HepG2 (cell line): ENCODE results near the gene SGMS1. TPM values are rescaled to one million over a fixed set of nuclear protein-coding genes. Genes with fewer than 3 reads are reported as not detected.
A peak's percentile ranks its signal among the peaks of the same experiment; 100 is the strongest.

Experiments used
- ATAC-seq: fragments of 200-7000 bp; cut with Tn5 transposase; 3 replicates; pipeline ENCODE4 v1.9.1; 2020; ENCODE audit warnings: mild to moderate bottlenecking, moderate library complexity
- BruUV-seq: library from RNA; stranded (reverse); fragments of 400-500 nt; replicated peaks from 2 replicates; lab custom pipeline; 2021; lab: Mats Ljungman, UMichigan
- CTCF ChIA-PET: fragments of 300-600 bp; formaldehyde crosslinking; extraction: SDS; loops from one replicate; lab custom pipeline; 2021; ENCODE audit warnings: low total read pairs, inconsistent platforms, low intra/inter-chr PET ratio; lab: Yijun Ruan, JAX
- POLR2A ChIA-PET: fragments of 350-600 bp; sonication (Branson Sonifier 250); formaldehyde crosslinking; loops from one replicate; lab custom pipeline; 2020; ENCODE audit warnings: antibody characterized with exemption, inconsistent platforms; lab: Yijun Ruan, JAX
- DNase-seq: peaks from one replicate; pipeline ENCODE4 v3.0.0-alpha.2; 2015; ENCODE audit warnings: low spot score
- FAIRE-seq: peaks from 3 replicates; lab custom pipeline; 2011; peaks lifted over from hg19 to GRCh38; lab: Jason Lieb, UNC
- H2AFZ ChIP-seq: one replicate; pipeline ENCODE4 v1.6.1; 2011; ENCODE audit warnings: low read length, inconsistent platforms
- H3K27ac ChIP-seq: fragments of 300-600 bp; 3 replicates; pipeline ENCODE4 v1.8.0; 2011; ENCODE audit warnings: mixed run types, mild to moderate bottlenecking, mixed read lengths, low read length, inconsistent platforms; ENCODE audit not compliant: insufficient read depth; ENCODE audit errors: extremely low read length
- H3K27me3 ChIP-seq, 2 experiments: fragments of 200-600 bp in 1 of 2; 2 replicates in 1 of 2; 3 replicates in 1 of 2; pipeline versions ENCODE4 v1.6.0 to v1.8.0; 2011; ENCODE audit warnings: low read length in 2 of 2, mild to moderate bottlenecking in 2 of 2, moderate library complexity in 2 of 2, inconsistent platforms in 1 of 2; ENCODE audit not compliant: insufficient read depth in 2 of 2, control insufficient read depth in 1 of 2
- H3K36me3 ChIP-seq, 2 experiments: fragments of 200-600 bp in 1 of 2; replicated peaks in 1 of 2; 2 replicates in 1 of 2; 3 replicates in 1 of 2; pipeline versions ENCODE4 v1.5.1 to v1.8.0; 2011; ENCODE audit warnings: low read length in 2 of 2, inconsistent platforms in 1 of 2; ENCODE audit not compliant: insufficient read depth in 2 of 2, control insufficient read depth in 1 of 2
- H3K4me1 ChIP-seq: 2 replicates; pipeline ENCODE4 v1.5.1; 2012; ENCODE audit warnings: low read length, inconsistent platforms; ENCODE audit not compliant: insufficient read depth
- H3K4me2 ChIP-seq: 2 replicates; pipeline ENCODE4 v1.6.0; 2011; ENCODE audit warnings: low read depth, low read length, inconsistent platforms
- H3K4me3 ChIP-seq, 3 experiments: fragments of 200-600 bp in 1 of 3; sonication (generic), shearing (Covaris generic) in 1 of 3; replicated peaks in 1 of 3; 2 replicates each; pipeline ENCODE4 v1.5.1; 2011 to 2016; ENCODE audit warnings: low read length in 3 of 3, inconsistent platforms in 2 of 3, low read depth in 2 of 3, mild to moderate bottlenecking in 2 of 3, control low read depth in 1 of 3, mixed read lengths in 1 of 3; ENCODE audit not compliant: insufficient read depth in 1 of 3
- H3K79me2 ChIP-seq: one replicate; pipeline ENCODE4 v1.6.1; 2011; ENCODE audit warnings: low read length, inconsistent platforms; ENCODE audit not compliant: insufficient read depth
- H3K9ac ChIP-seq: 2 replicates; pipeline ENCODE4 v1.6.0; 2011; ENCODE audit warnings: mild to moderate bottlenecking, low read depth, low read length, inconsistent platforms; ENCODE audit not compliant: insufficient read depth
- H3K9me3 ChIP-seq: 2 replicates; pipeline ENCODE4 v1.5.1; 2012; ENCODE audit warnings: mild to moderate bottlenecking, low read length
- H4K20me1 ChIP-seq: 2 replicates; pipeline ENCODE4 v1.6.0; 2011; ENCODE audit warnings: inconsistent platforms, mild to moderate bottlenecking, low read length, moderate library complexity; ENCODE audit not compliant: insufficient read depth
- ARID2 ChIP-seq: sonication (generic); formaldehyde crosslinking; IDR thresholded peaks from 2 replicates; pipeline ENCODE4 v1.8.1; 2022; ENCODE audit warnings: mild to moderate bottlenecking, missing genetic modification reagents, borderline replicate concordance
- ERF ChIP-seq: IDR thresholded peaks from 2 replicates; pipeline ENCODE4 v1.6.1; 2018; ENCODE audit warnings: missing biosample characterization, missing genetic modification reagents
- IRX3 ChIP-seq: sonication (generic); formaldehyde crosslinking; IDR thresholded peaks from 2 replicates; pipeline ENCODE4 v1.8.1; 2023; ENCODE audit warnings: mild to moderate bottlenecking, low read depth, missing genetic modification reagents, borderline replicate concordance
- NFYC ChIP-seq: IDR thresholded peaks from 2 replicates; pipeline ENCODE4 v1.6.1; 2016; ENCODE audit warnings: missing genetic modification reagents, missing compliant biosample characterization
- PRMT3 ChIP-seq: sonication (generic); formaldehyde crosslinking; IDR thresholded peaks from 2 replicates; pipeline ENCODE4 v1.8.1; 2022; ENCODE audit warnings: low read depth, mild to moderate bottlenecking, moderate library complexity, missing genetic modification reagents, borderline replicate concordance
- RFX1 ChIP-seq: fragments of 450-650 bp; IDR thresholded peaks from 2 replicates; pipeline ENCODE4 v1.6.1; 2017
- RXRB ChIP-seq: IDR thresholded peaks from 2 replicates; pipeline ENCODE4 v1.6.1; 2016; ENCODE audit warnings: borderline replicate concordance, missing genetic modification reagents, missing compliant biosample characterization
- SMARCC2 ChIP-seq: fragments of 450-650 bp; IDR thresholded peaks from 2 replicates; pipeline ENCODE4 v1.6.1; 2017; ENCODE audit warnings: antibody characterized with exemption, mild to moderate bottlenecking
- TGIF2 ChIP-seq: IDR thresholded peaks from 2 replicates; pipeline ENCODE4 v1.6.1; 2016; ENCODE audit warnings: control low read depth, missing compliant biosample characterization
- THAP11 ChIP-seq: IDR thresholded peaks from 2 replicates; pipeline ENCODE4 v1.6.1; 2016; ENCODE audit warnings: missing biosample characterization, missing genetic modification reagents
- ZNF12 ChIP-seq: sonication (generic); formaldehyde crosslinking; IDR thresholded peaks from 2 replicates; pipeline ENCODE4 v1.5.0; 2020; ENCODE audit warnings: missing genetic modification reagents
- ZNF274 ChIP-seq: sonication (generic); formaldehyde crosslinking; IDR thresholded peaks from 2 replicates; pipeline ENCODE4 v1.5.1; 2020; ENCODE audit warnings: mild to moderate bottlenecking, missing genetic modification reagents
- ZNF556 ChIP-seq: sonication (generic); formaldehyde crosslinking; IDR thresholded peaks from 2 replicates; pipeline ENCODE4 v1.4.0; 2020; ENCODE audit warnings: mild to moderate bottlenecking, missing genetic modification reagents, borderline replicate concordance
- ZNF891 ChIP-seq: sonication (generic); formaldehyde crosslinking; IDR thresholded peaks from 2 replicates; pipeline ENCODE4 v1.5.0; 2020; ENCODE audit warnings: mild to moderate bottlenecking, missing genetic modification reagents
- WGBS: methylation state at CpG from one replicate; pipeline ENCODE4 v1.1.6; 2017; ENCODE audit warnings: low lambda C conversion rate; 5-methylcytosine and 5-hydroxymethylcytosine counted together
- in situ Hi-C: cut with HindIII; loops from 2 replicates; pipeline ENCODE4 v1.10.0; 2017; ENCODE audit warnings: low pct_unique_long_range_greater_than_20kb; ENCODE audit not compliant: extremely low pct_ligation_motif_present
- intact Hi-C: fragments of 100-400 bp; cut with micrococcal nuclease; formaldehyde crosslinking; loops from one replicate; pipeline ENCODE4 v1.10.0; 2022; ENCODE audit not compliant: unreplicated experiment
- polyA plus RNA-seq, 8 experiments: library from polyadenylated mRNA; depleted of rRNA in 3 of 8; stranded (reverse) in 7 of 8; unstranded in 1 of 8; fragments of >200 nt; fragmentation: Illumina TruSeq in 4 of 8; extraction: Trizol in 4 of 8; gene quantifications; 2 replicates each; pipeline versions ENCODE4 v1.2.1 to v1.2.3, GENCODE V29; 2011 to 2016; ENCODE audit warnings: low read depth in 4 of 8, missing spikeins in 1 of 8, mixed read lengths in 1 of 8; ENCODE audit not compliant: insufficient read depth in 1 of 8
- total RNA-seq, 5 experiments: library from RNA; depleted of rRNA; stranded (reverse); fragments of >200 nt; fragmentation: Illumina TruSeq; extraction: Trizol; gene quantifications; 2 replicates each; pipeline ENCODE4 v1.2.3, GENCODE V29; 2016; ENCODE audit warnings: low read depth in 1 of 5
- TF ChIP-seq, protein P1 (sequence below): sonication (generic); formaldehyde crosslinking; conservative IDR thresholded peaks from 2 replicates; pipeline ENCODE4 v1.4.0; 2020; ENCODE audit warnings: mild to moderate bottlenecking, missing genetic modification reagents, moderate library complexity
- TF ChIP-seq, protein P2 (sequence below): sonication (generic); formaldehyde crosslinking; conservative IDR thresholded peaks from 2 replicates; pipeline ENCODE4 v1.4.0; 2020; ENCODE audit warnings: missing genetic modification reagents
- TF ChIP-seq, protein P3 (sequence below): sonication (generic); formaldehyde crosslinking; IDR thresholded peaks from 2 replicates; pipeline ENCODE4 v1.4.0; 2020; ENCODE audit warnings: missing genetic modification reagents

Gene SGMS1
- total and polyA plus RNA-seq, 2 of the 13 experiments (the other 11 are each of a cell fraction or from before 2014, with no cell fraction given): 6.5 to 15.1 TPM

GRCh38 chr10:50293513-50294313 lies 330.0 kb downstream of the SGMS1 start:
- H3K36me3 ChIP-seq: no peaks in the 10 kb centered on the region
- FAIRE-seq: no peak
- no peak for DNase-seq
- no peak overlapping the region for H3K9ac ChIP-seq
- H3K4me2 ChIP-seq: no peak overlapping the region
- no peaks in the 10 kb centered on the region for H4K20me1 ChIP-seq
- intact Hi-C loops (no loop called here), in situ Hi-C loops (no loop called here)
- 71% methylated on average over 5 of the region's 5 CpGs for WGBS
- H3K4me3 ChIP-seq: no peak overlapping the region
- H2AFZ ChIP-seq: no peak overlapping the region
- BruUV-seq: no TSS peak
- no peaks in the 10 kb centered on the region for H3K79me2 ChIP-seq
- ChIA-PET POLR2A (no interaction called here), CTCF (no interaction called here)
- peak; percentile 56 for ATAC-seq
- no peaks in the 10 kb centered on the region for H3K9me3 ChIP-seq
- H3K27ac ChIP-seq: no peak overlapping the region
- H3K4me1 ChIP-seq: no peaks in the 10 kb centered on the region
- H3K27me3 ChIP-seq: no peaks in the 10 kb centered on the region
- TF ChIP-seq ZNF12 (CRISPR knock-in tag): no peak
- TF ChIP-seq PRMT3 (CRISPR knock-in tag): no peak
- no peak for TF ChIP-seq RXRB
- TF ChIP-seq, protein P1, sequence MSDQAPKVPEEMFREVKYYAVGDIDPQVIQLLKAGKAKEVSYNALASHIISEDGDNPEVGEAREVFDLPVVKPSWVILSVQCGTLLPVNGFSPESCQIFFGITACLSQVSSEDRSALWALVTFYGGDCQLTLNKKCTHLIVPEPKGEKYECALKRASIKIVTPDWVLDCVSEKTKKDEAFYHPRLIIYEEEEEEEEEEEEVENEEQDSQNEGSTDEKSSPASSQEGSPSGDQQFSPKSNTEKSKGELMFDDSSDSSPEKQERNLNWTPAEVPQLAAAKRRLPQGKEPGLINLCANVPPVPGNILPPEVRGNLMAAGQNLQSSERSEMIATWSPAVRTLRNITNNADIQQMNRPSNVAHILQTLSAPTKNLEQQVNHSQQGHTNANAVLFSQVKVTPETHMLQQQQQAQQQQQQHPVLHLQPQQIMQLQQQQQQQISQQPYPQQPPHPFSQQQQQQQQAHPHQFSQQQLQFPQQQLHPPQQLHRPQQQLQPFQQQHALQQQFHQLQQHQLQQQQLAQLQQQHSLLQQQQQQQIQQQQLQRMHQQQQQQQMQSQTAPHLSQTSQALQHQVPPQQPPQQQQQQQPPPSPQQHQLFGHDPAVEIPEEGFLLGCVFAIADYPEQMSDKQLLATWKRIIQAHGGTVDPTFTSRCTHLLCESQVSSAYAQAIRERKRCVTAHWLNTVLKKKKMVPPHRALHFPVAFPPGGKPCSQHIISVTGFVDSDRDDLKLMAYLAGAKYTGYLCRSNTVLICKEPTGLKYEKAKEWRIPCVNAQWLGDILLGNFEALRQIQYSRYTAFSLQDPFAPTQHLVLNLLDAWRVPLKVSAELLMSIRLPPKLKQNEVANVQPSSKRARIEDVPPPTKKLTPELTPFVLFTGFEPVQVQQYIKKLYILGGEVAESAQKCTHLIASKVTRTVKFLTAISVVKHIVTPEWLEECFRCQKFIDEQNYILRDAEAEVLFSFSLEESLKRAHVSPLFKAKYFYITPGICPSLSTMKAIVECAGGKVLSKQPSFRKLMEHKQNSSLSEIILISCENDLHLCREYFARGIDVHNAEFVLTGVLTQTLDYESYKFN (CRISPR knock-in tag): no peak
- no peak for TF ChIP-seq NFYC (CRISPR knock-in tag)
- no peak for TF ChIP-seq ZNF891 (CRISPR knock-in tag)
- no peak for TF ChIP-seq ERF (CRISPR knock-in tag)
- no peak for TF ChIP-seq SMARCC2
- TF ChIP-seq, protein P2, sequence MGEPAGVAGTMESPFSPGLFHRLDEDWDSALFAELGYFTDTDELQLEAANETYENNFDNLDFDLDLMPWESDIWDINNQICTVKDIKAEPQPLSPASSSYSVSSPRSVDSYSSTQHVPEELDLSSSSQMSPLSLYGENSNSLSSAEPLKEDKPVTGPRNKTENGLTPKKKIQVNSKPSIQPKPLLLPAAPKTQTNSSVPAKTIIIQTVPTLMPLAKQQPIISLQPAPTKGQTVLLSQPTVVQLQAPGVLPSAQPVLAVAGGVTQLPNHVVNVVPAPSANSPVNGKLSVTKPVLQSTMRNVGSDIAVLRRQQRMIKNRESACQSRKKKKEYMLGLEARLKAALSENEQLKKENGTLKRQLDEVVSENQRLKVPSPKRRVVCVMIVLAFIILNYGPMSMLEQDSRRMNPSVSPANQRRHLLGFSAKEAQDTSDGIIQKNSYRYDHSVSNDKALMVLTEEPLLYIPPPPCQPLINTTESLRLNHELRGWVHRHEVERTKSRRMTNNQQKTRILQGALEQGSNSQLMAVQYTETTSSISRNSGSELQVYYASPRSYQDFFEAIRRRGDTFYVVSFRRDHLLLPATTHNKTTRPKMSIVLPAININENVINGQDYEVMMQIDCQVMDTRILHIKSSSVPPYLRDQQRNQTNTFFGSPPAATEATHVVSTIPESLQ: no peak
- TF ChIP-seq, protein P3, sequence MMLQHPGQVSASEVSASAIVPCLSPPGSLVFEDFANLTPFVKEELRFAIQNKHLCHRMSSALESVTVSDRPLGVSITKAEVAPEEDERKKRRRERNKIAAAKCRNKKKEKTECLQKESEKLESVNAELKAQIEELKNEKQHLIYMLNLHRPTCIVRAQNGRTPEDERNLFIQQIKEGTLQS (CRISPR knock-in tag): no peak
- no peak for TF ChIP-seq IRX3 (CRISPR knock-in tag)
- no peak for TF ChIP-seq TGIF2 (CRISPR knock-in tag)
- no peak for TF ChIP-seq ZNF556 (CRISPR knock-in tag)
- no peak for TF ChIP-seq RFX1
- no peak for TF ChIP-seq ZNF274 (CRISPR knock-in tag)
- TF ChIP-seq ARID2 (CRISPR knock-in tag): no peak
- TF ChIP-seq THAP11 (CRISPR knock-in tag): no peak
- TF ChIP-seq, all 625 proteins: peak for 0
